H1 (cell line): Measurements from ENCODE around the gene SLC11A1. TPM values are rescaled to one million over a fixed set of nuclear protein-coding genes. Genes with fewer than 3 reads are reported as not detected.

Source experiments
- CTCF ChIA-PET: fragments of 300-600 bp; sonication (Branson Sonifier 250); formaldehyde crosslinking; loops from one replicate; lab custom pipeline; 2021; ENCODE audit not compliant: partially characterized antibody; lab: Charles Lee
- POLR2A ChIA-PET: fragments of 300-600 bp; sonication (Branson Sonifier 250); formaldehyde crosslinking; loops from one replicate; lab custom pipeline; 2021; ENCODE audit warnings: inconsistent platforms; ENCODE audit not compliant: partially characterized antibody; lab: Charles Lee
- DNase-seq, 2 experiments: peaks; one replicate each; pipeline versions ENCODE4 v3.0.0 to v3.0.0-alpha.2; 2010 to 2022; ENCODE audit warnings: low spot score in 2 of 2, low read depth in 1 of 2, mixed read lengths in 1 of 2
- FAIRE-seq: peaks from 2 replicates; lab custom pipeline; 2011; peaks lifted over from hg19 to GRCh38; lab: Jason Lieb, UNC
- H2AFZ ChIP-seq: 2 replicates; pipeline ENCODE4 v1.8.1; 2012; ENCODE audit warnings: low read length, inconsistent platforms
- H2AK5ac ChIP-seq: 2 replicates; pipeline ENCODE4 v1.6.1; 2013; ENCODE audit warnings: low read depth, low read length
- H2BK120ac ChIP-seq: replicated peaks from 2 replicates; pipeline ENCODE3; 2013; ENCODE audit warnings: low read depth, low read length, inconsistent platforms
- H2BK12ac ChIP-seq: 2 replicates; pipeline ENCODE4 v1.6.1; 2013; ENCODE audit warnings: low read depth, low read length
- H2BK15ac ChIP-seq: 2 replicates; pipeline ENCODE4 v1.6.1; 2013; ENCODE audit warnings: low read length
- H2BK20ac ChIP-seq: 2 replicates; pipeline ENCODE4 v1.6.1; 2013; ENCODE audit warnings: low read length
- H2BK5ac ChIP-seq: 2 replicates; pipeline ENCODE4 v1.6.1; 2013; ENCODE audit warnings: low read depth, low read length
- H3K14ac ChIP-seq: 2 replicates; pipeline ENCODE4 v1.6.1; 2013; ENCODE audit warnings: inconsistent platforms; ENCODE audit not compliant: insufficient read length
- H3K18ac ChIP-seq: 2 replicates; pipeline ENCODE4 v1.6.1; 2013; ENCODE audit warnings: low read length; ENCODE audit errors: extremely low read depth
- H3K23ac ChIP-seq: 2 replicates; pipeline ENCODE4 v1.6.1; 2013; ENCODE audit warnings: inconsistent platforms; ENCODE audit not compliant: insufficient read length
- H3K23me2 ChIP-seq: 2 replicates; pipeline ENCODE4 v1.6.1; 2013; ENCODE audit warnings: low read depth, low read length
- H3K27ac ChIP-seq: 2 replicates; pipeline ENCODE4 v1.6.1; 2011; ENCODE audit warnings: low read depth, low read length, inconsistent platforms
- H3K27me3 ChIP-seq, 4 experiments: replicated peaks in 1 of 4; 1 replicate in 1 of 4; 2 replicates in 3 of 4; pipeline versions ENCODE4 v1.6.1 to v1.8.1; 2011 to 2013; ENCODE audit warnings: low read length in 3 of 4, mild to moderate bottlenecking in 3 of 4, inconsistent platforms in 2 of 4, mixed read lengths in 2 of 4, moderate library complexity in 1 of 4; ENCODE audit not compliant: control insufficient read depth in 3 of 4, insufficient read depth in 3 of 4; ENCODE audit errors: extremely low read depth in 1 of 4
- H3K36me3 ChIP-seq, 4 experiments: 2 replicates each; pipeline versions ENCODE4 v1.6.1 to v1.8.1; 2011 to 2013; ENCODE audit warnings: mild to moderate bottlenecking in 4 of 4, low read length in 3 of 4, moderate library complexity in 2 of 4, control low read depth in 1 of 4, inconsistent platforms in 1 of 4; ENCODE audit not compliant: insufficient read depth in 4 of 4, control insufficient read depth in 2 of 4
- H3K4ac ChIP-seq: replicated peaks from 2 replicates; pipeline ENCODE3; 2013; ENCODE audit warnings: low read length, low read depth, mixed read lengths, inconsistent platforms; ENCODE audit not compliant: insufficient read length
- H3K4me1 ChIP-seq, 4 experiments: replicated peaks in 1 of 4; 1 replicate in 1 of 4; 2 replicates in 3 of 4; pipeline versions ENCODE4 v1.6.1 to v1.8.1; 2011 to 2013; ENCODE audit warnings: low read length in 3 of 4, inconsistent platforms in 2 of 4, mixed read lengths in 1 of 4; ENCODE audit not compliant: insufficient read depth in 4 of 4, control insufficient read depth in 3 of 4
- H3K4me2 ChIP-seq, 2 experiments: 2 replicates each; pipeline versions ENCODE4 v1.6.1 to v1.8.1; 2011 to 2013; ENCODE audit warnings: low read depth in 2 of 2, low read length in 2 of 2, control low read depth in 1 of 2, inconsistent platforms in 1 of 2, mild to moderate bottlenecking in 1 of 2; ENCODE audit not compliant: insufficient read depth in 1 of 2
- H3K4me3 ChIP-seq, 4 experiments: fragments of 200-600, 300-600 bp in 1 of 4; sonication (generic), shearing (Covaris generic), sonication (Bioruptor Twin) in 1 of 4; 2 replicates each; pipeline versions ENCODE4 v1.5.1 to v1.8.1; 2011 to 2016; ENCODE audit warnings: low read length in 4 of 4, low read depth in 3 of 4, control low read depth in 2 of 4, inconsistent platforms in 2 of 4, mild to moderate bottlenecking in 2 of 4, mixed read lengths in 1 of 4, moderate library complexity in 1 of 4; ENCODE audit not compliant: insufficient read depth in 2 of 4; ENCODE audit errors: extremely low read depth in 1 of 4
- H3K56ac ChIP-seq: replicated peaks from 2 replicates; pipeline ENCODE3; 2013; ENCODE audit warnings: low read depth, mild to moderate bottlenecking, mixed read lengths, low read length, inconsistent platforms; ENCODE audit not compliant: insufficient read length
- H3K79me1 ChIP-seq: 2 replicates; pipeline ENCODE4 v1.6.1; 2013; ENCODE audit warnings: low read depth, low read length, control low read depth
- H3K79me2 ChIP-seq, 2 experiments: 2 replicates each; pipeline versions ENCODE4 v1.6.1 to v1.8.1; 2012 to 2013; ENCODE audit warnings: low read length in 2 of 2, mild to moderate bottlenecking in 2 of 2, inconsistent platforms in 1 of 2; ENCODE audit not compliant: insufficient read depth in 2 of 2, control insufficient read depth in 1 of 2
- H3K9ac ChIP-seq, 4 experiments: replicated peaks in 1 of 4; 1 replicate in 1 of 4; 2 replicates in 3 of 4; pipeline versions ENCODE4 v1.6.1 to v1.8.1; 2011 to 2013; ENCODE audit warnings: low read depth in 3 of 4, low read length in 3 of 4, control low read depth in 2 of 4, mild to moderate bottlenecking in 2 of 4, moderate library complexity in 2 of 4, inconsistent platforms in 1 of 4; ENCODE audit errors: extremely low read depth in 1 of 4
- H3K9me3 ChIP-seq, 2 experiments: 2 replicates each; pipeline versions ENCODE4 v1.6.1 to v1.8.1; 2012 to 2013; ENCODE audit warnings: mild to moderate bottlenecking in 2 of 2, moderate library complexity in 2 of 2, control low read depth in 1 of 2, inconsistent platforms in 1 of 2, low read depth in 1 of 2, low read length in 1 of 2, mixed read lengths in 1 of 2; ENCODE audit not compliant: insufficient read depth in 2 of 2
- H4K20me1 ChIP-seq, 2 experiments: replicated peaks in 1 of 2; 2 replicates each; pipeline versions ENCODE3 to v1.8.1; 2011 to 2013; ENCODE audit warnings: inconsistent platforms in 2 of 2, low read length in 2 of 2, mild to moderate bottlenecking in 1 of 2; ENCODE audit not compliant: insufficient read depth in 2 of 2, control insufficient read depth in 1 of 2
- H4K5ac ChIP-seq: 2 replicates; pipeline ENCODE4 v1.6.1; 2013; ENCODE audit warnings: low read length, low read depth, mixed read lengths, inconsistent platforms; ENCODE audit not compliant: insufficient read length
- H4K8ac ChIP-seq: 2 replicates; pipeline ENCODE4 v1.8.0; 2013; ENCODE audit warnings: mild to moderate bottlenecking, moderate library complexity, low read length, inconsistent platforms; ENCODE audit not compliant: insufficient read depth; ENCODE audit errors: extremely low read depth
- H4K91ac ChIP-seq: replicated peaks from 2 replicates; pipeline ENCODE3; 2013; ENCODE audit warnings: low read length, mixed read lengths, inconsistent platforms; ENCODE audit not compliant: insufficient read length
- ATF3 ChIP-seq: IDR thresholded peaks from 2 replicates; pipeline ENCODE4 v1.6.1; 2011; ENCODE audit warnings: low read depth, mild to moderate bottlenecking, low read length; ENCODE audit not compliant: insufficient read depth
- BCL11A ChIP-seq, 2 experiments: IDR thresholded peaks; one replicate each; pipeline ENCODE4 v1.6.1; 2011; ENCODE audit warnings: low read depth in 2 of 2, low read length in 2 of 2, mild to moderate bottlenecking in 2 of 2
- EZH2 ChIP-seq: fragments of 200-600 bp; sonication (generic); IDR thresholded peaks from 2 replicates; pipeline ENCODE4 v1.7.1; 2012; ENCODE audit warnings: low read depth, mild to moderate bottlenecking, moderate library complexity, low read length, inconsistent platforms; ENCODE audit not compliant: severe bottlenecking
- FOSL1 ChIP-seq: IDR thresholded peaks from 2 replicates; pipeline ENCODE4 v1.6.1; 2011; ENCODE audit warnings: mild to moderate bottlenecking, low read depth, low read length, moderate library complexity; ENCODE audit not compliant: insufficient read depth
- GABPA ChIP-seq: IDR thresholded peaks from 2 replicates; pipeline ENCODE4 v1.6.1; 2011; ENCODE audit warnings: mild to moderate bottlenecking, low read length, moderate library complexity, borderline replicate concordance; ENCODE audit not compliant: insufficient read depth
- HDAC6 ChIP-seq: IDR thresholded peaks from one replicate; pipeline ENCODE4 v1.7.1; 2012; ENCODE audit warnings: low read depth, mild to moderate bottlenecking, inconsistent platforms, low read length, moderate library complexity
- MAFK ChIP-seq: IDR thresholded peaks from 2 replicates; pipeline ENCODE4 v1.6.1; 2012; ENCODE audit warnings: low read depth, mild to moderate bottlenecking, improper control_type of control experiment, low read length
- NRF1 ChIP-seq: IDR thresholded peaks from 2 replicates; pipeline ENCODE4 v1.6.1; 2011; ENCODE audit warnings: mild to moderate bottlenecking, low read depth, low read length, improper control_type of control experiment
- POLR2A ChIP-seq, 2 experiments: IDR thresholded peaks; 1 replicate in 1 of 2; 2 replicates in 1 of 2; pipeline ENCODE4 v1.6.1; 2011; ENCODE audit warnings: low read depth in 2 of 2, low read length in 2 of 2, mild to moderate bottlenecking in 2 of 2; ENCODE audit errors: control extremely low read depth in 1 of 2
- RXRA ChIP-seq: IDR thresholded peaks from 2 replicates; pipeline ENCODE4 v1.6.1; 2011; ENCODE audit warnings: low read depth, mild to moderate bottlenecking, low read length, moderate library complexity; ENCODE audit not compliant: insufficient read depth
- SIX5 ChIP-seq: IDR thresholded peaks from 2 replicates; pipeline ENCODE4 v1.6.1; 2011; ENCODE audit warnings: mild to moderate bottlenecking, low read depth, low read length
- SRF ChIP-seq: IDR thresholded peaks from 2 replicates; pipeline ENCODE4 v1.6.1; 2011; ENCODE audit warnings: mild to moderate bottlenecking, low read depth, low read length, moderate library complexity
- TAF7 ChIP-seq: optimal IDR thresholded peaks from 2 replicates; pipeline ENCODE3; 2011; ENCODE audit warnings: low read depth, mild to moderate bottlenecking, inconsistent platforms, low read length, moderate library complexity, borderline replicate concordance
- TCF12 ChIP-seq: IDR thresholded peaks from 2 replicates; pipeline ENCODE4 v1.6.1; 2011; ENCODE audit warnings: low read depth, mild to moderate bottlenecking, low read length
- WGBS, 2 experiments: shearing (Covaris generic) in 1 of 2; methylation state at CpG; one replicate each; pipeline versions ENCODE4 v1.1.6 to v1.1.7; 2013 to 2015; ENCODE audit warnings: low lambda C conversion rate in 2 of 2, mixed read lengths in 2 of 2, inconsistent platforms in 1 of 2, low coverage in 1 of 2, missing lambda C conversion rate in 1 of 2; ENCODE audit not compliant: insufficient replicate concordance in 2 of 2, insufficient coverage in 1 of 2, insufficient read length in 1 of 2; ENCODE audit errors: extremely low coverage in 1 of 2, missing lambda C conversion rate in 1 of 2; 5-methylcytosine and 5-hydroxymethylcytosine counted together
- polyA plus RNA-seq, 7 experiments: library from polyadenylated mRNA; depleted of rRNA in 3 of 7; stranded (reverse) in 5 of 7; unstranded in 2 of 7; fragments of >200 nt in 5 of 7; fragments of 200-250 nt in 2 of 7; gene quantifications; 1 replicate in 5 of 7; 2 replicates in 1 of 7; 4 replicates in 1 of 7; pipeline versions ENCODE4 v1.2.1 to v1.2.3, GENCODE V29; 2011 to 2013; ENCODE audit warnings: missing spikeins in 2 of 7, mixed read lengths in 2 of 7
- total RNA-seq: library from RNA; stranded (reverse); fragmentation: NEBNext Ultra II Directional; extraction: Animal tissue kit (Norgen Biotek cat#: 25700); gene quantifications from 2 replicates; pipeline ENCODE4 v1.2.1, GENCODE V29; 2021

Gene SLC11A1
- total and polyA plus RNA-seq, 2 of the 8 experiments (the other 6 are each of a cell fraction or from before 2014, with no cell fraction given): 0.20 to 0.43 TPM

- Histone ChIP-seq H2BK5ac (no peak overlapping the region), H3K9ac (no peak overlapping the region)
- no peak for TF ChIP-seq ATF3
- no peak for TF ChIP-seq TCF12
- TF ChIP-seq MAFK: no peak
- TF ChIP-seq NRF1: no peak
- TF ChIP-seq HDAC6: no peak
- TF ChIP-seq FOSL1: no peak
- no peak for TF ChIP-seq TAF7
- no peak for TF ChIP-seq POLR2A (IDR thresholded peaks at IDR 0.05; ENCODE audit: control extremely low read depth in 1 of 2, low read depth in 2 of 2, low read length in 2 of 2)
- TF ChIP-seq BCL11A (IDR thresholded peaks at IDR 0.05; ENCODE audit: low read depth in 2 of 2, low read length in 2 of 2): no peak
- no peak for TF ChIP-seq SIX5
- no peak for TF ChIP-seq RXRA
- TF ChIP-seq GABPA: no peak
- TF ChIP-seq EZH2: no peak
- no peak for TF ChIP-seq SRF
Observed at GRCh38 chr2:218402491-218402901, 20.4 kb downstream of the SLC11A1 start.

More at GRCh38 chr2:218402491-218402901, 20.4 kb downstream of the SLC11A1 start:
- H4K91ac ChIP-seq: no peak overlapping the region
- H4K20me1 ChIP-seq: peaks cover 0 to 2% of the 10 kb centered on the region in 2 experiments
- peaks cover 12 to 21% (median 20%) of the 10 kb centered on the region in 4 experiments for H3K27me3 ChIP-seq
- no peak overlapping the region for H2AK5ac ChIP-seq
- no peak overlapping the region for H3K14ac ChIP-seq
- no peaks in the 10 kb centered on the region for H3K79me1 ChIP-seq
- ChIA-PET POLR2A (interaction anchor here (4.5 to 5.5 kb wide), 2 partner anchors 7 to 132 kb away, joined by 16 to 35 read pairs; partner anchors contain the start of genes AAMP and PNKD), CTCF (interaction anchor here (1.3 to 1.5 kb wide), 2 partner anchors 101 to 129 kb away, joined by 4 read pairs; no protein-coding TSS in a partner anchor)
- no peak overlapping the region for H3K4ac ChIP-seq
- H2AFZ ChIP-seq: no peak overlapping the region
- no peak overlapping the region for H3K4me3 ChIP-seq
- H4K8ac ChIP-seq: no peak overlapping the region
- H3K23ac ChIP-seq: no peak overlapping the region
- no peak overlapping the region for H2BK120ac ChIP-seq
- no peaks in the 10 kb centered on the region for H3K9me3 ChIP-seq
- no peak for DNase-seq
- H3K36me3 ChIP-seq: peaks cover 0 to 11% (median 4%) of the 10 kb centered on the region in 4 experiments; a peak in 2 of 8 replicates
- no peak overlapping the region for H2BK12ac ChIP-seq
- H3K4me2 ChIP-seq: no peak overlapping the region
- no peak overlapping the region for H2BK20ac ChIP-seq
- no peak overlapping the region for H4K5ac ChIP-seq
- no peaks in the 10 kb centered on the region for H3K79me2 ChIP-seq
- H3K56ac ChIP-seq: no peak overlapping the region
- no peak overlapping the region for H3K27ac ChIP-seq
- H3K23me2 ChIP-seq: peaks cover 19% of the 10 kb centered on the region
- peaks cover 12 to 40% (median 31%) of the 10 kb centered on the region in 4 experiments for H3K4me1 ChIP-seq
- no peak for FAIRE-seq
- no peak overlapping the region for H3K18ac ChIP-seq
- H2BK15ac ChIP-seq: no peak overlapping the region
- 91% methylated on average over 5 of the region's 8 CpGs; no CpG with 5 or more reads in 1 of the 2 experiments for WGBS, 2 experiments
